DOHH2 (cell line): Measurements from ENCODE around the gene PTPRN2.

ENCODE experiments used
- CTCF ChIP-seq: fragments of 200-600 bp; sonication (generic); IDR thresholded peaks from one replicate; pipeline ENCODE4 v1.5.1; 2014; ENCODE audit warnings: antibody characterized with exemption, mild to moderate bottlenecking, low read depth, low read length; ENCODE audit not compliant: poor library complexity, severe bottlenecking
- EZH2phosphoT487 ChIP-seq: fragments of 200-600 bp; sonication (generic); IDR thresholded peaks from 2 replicates; pipeline ENCODE4 v1.6.1; 2017; ENCODE audit warnings: borderline replicate concordance, mild to moderate bottlenecking, antibody characterized with exemption, low read length, moderate library complexity, mixed read lengths

GRCh38 chr7:157751406-157751805 is 836.2 kb downstream of the PTPRN2 start:
- TF ChIP-seq CTCF = no peak
- no peak for TF ChIP-seq EZH2phosphoT487
